Measurements from ENCODE around the gene STAG1. TPM values are rescaled to one million over a fixed set of nuclear protein-coding genes. Genes with fewer than 3 reads are reported as not detected.

STAG1 gene
- total RNA-seq, 1 donor from 2014 or later: 53.9 TPM

GRCh38 chr3:136412307-136412706, 339.9 kb downstream of the STAG1 start:
- H3K9me3 Mint-ChIP-seq (ENCODE audit: unreplicated experiment): no peaks in the 10 kb centered on the region

GRCh38 chr3:136409549-136409948, 342.6 kb downstream of the STAG1 start:
- Mint-ChIP-seq H3K27me3 (ENCODE audit: unreplicated experiment) (no peaks in the 10 kb centered on the region), H3K4me1 (ENCODE audit: unreplicated experiment) (no peaks in the 10 kb centered on the region), H3K27ac (ENCODE audit: unreplicated experiment) (no peak overlapping the region), H3K4me3 (ENCODE audit: unreplicated experiment) (no peak overlapping the region), H3K9me3 (ENCODE audit: unreplicated experiment) (no peaks in the 10 kb centered on the region), H3K36me3 (ENCODE audit: unreplicated experiment) (peaks cover 9% of the 10 kb centered on the region)
- DNase-seq (ENCODE audit: extremely low spot score, unreplicated experiment): no peak
- no peak for TF ChIP-seq CTCF (IDR thresholded peaks at IDR 0.05)

More at GRCh38 chr3:136412307-136412706, 339.9 kb downstream of the STAG1 start:
- H3K27me3 Mint-ChIP-seq (ENCODE audit: unreplicated experiment): no peaks in the 10 kb centered on the region
- no peak for DNase-seq (ENCODE audit: extremely low spot score, unreplicated experiment)
- no peak overlapping the region for H3K4me3 Mint-ChIP-seq (ENCODE audit: unreplicated experiment)
- no peak overlapping the region for H3K27ac Mint-ChIP-seq (ENCODE audit: unreplicated experiment)
- peaks cover 14% of the 10 kb centered on the region for H3K36me3 Mint-ChIP-seq (ENCODE audit: unreplicated experiment)
- H3K4me1 Mint-ChIP-seq (ENCODE audit: unreplicated experiment): no peaks in the 10 kb centered on the region
- no peak for TF ChIP-seq CTCF (IDR thresholded peaks at IDR 0.05)

- TF ChIP-seq CTCF (IDR thresholded peaks at IDR 0.05): no peak
- no peak overlapping the region for H3K27ac Mint-ChIP-seq (ENCODE audit: unreplicated experiment)
- no peak overlapping the region for H3K4me3 Mint-ChIP-seq (ENCODE audit: unreplicated experiment)
- no peaks in the 10 kb centered on the region for H3K4me1 Mint-ChIP-seq (ENCODE audit: unreplicated experiment)
- H3K27me3 Mint-ChIP-seq (ENCODE audit: unreplicated experiment): no peaks in the 10 kb centered on the region
- peaks cover 9% of the 10 kb centered on the region for H3K36me3 Mint-ChIP-seq (ENCODE audit: unreplicated experiment)
- no peak for DNase-seq (ENCODE audit: extremely low spot score, unreplicated experiment)
- no peaks in the 10 kb centered on the region for H3K9me3 Mint-ChIP-seq (ENCODE audit: unreplicated experiment)
Observed at GRCh38 chr3:136404056-136404455, 348.1 kb downstream of the STAG1 start.

- TF ChIP-seq CTCF (IDR thresholded peaks at IDR 0.05): no peak
- Mint-ChIP-seq H3K9me3 (ENCODE audit: unreplicated experiment) (no peaks in the 10 kb centered on the region), H3K4me1 (ENCODE audit: unreplicated experiment) (peaks cover 7% of the 10 kb centered on the region), H3K27me3 (ENCODE audit: unreplicated experiment) (no peaks in the 10 kb centered on the region), H3K4me3 (ENCODE audit: unreplicated experiment) (no peak overlapping the region), H3K27ac (ENCODE audit: unreplicated experiment) (no peak overlapping the region), H3K36me3 (ENCODE audit: unreplicated experiment) (peaks cover 21% of the 10 kb centered on the region)
- no peak for DNase-seq (ENCODE audit: extremely low spot score, unreplicated experiment)
Observed at GRCh38 chr3:136396916-136397315, 355.3 kb downstream of the STAG1 start.

- Mint-ChIP-seq H3K27ac (ENCODE audit: unreplicated experiment) (no peak overlapping the region), H3K9me3 (ENCODE audit: unreplicated experiment) (no peaks in the 10 kb centered on the region), H3K4me3 (ENCODE audit: unreplicated experiment) (no peak overlapping the region), H3K27me3 (ENCODE audit: unreplicated experiment) (no peaks in the 10 kb centered on the region), H3K36me3 (ENCODE audit: unreplicated experiment) (peaks cover 11% of the 10 kb centered on the region), H3K4me1 (ENCODE audit: unreplicated experiment) (peaks cover 15% of the 10 kb centered on the region)
- DNase-seq (ENCODE audit: extremely low spot score, unreplicated experiment): no peak
- TF ChIP-seq CTCF (IDR thresholded peaks at IDR 0.05): no peak
Observed at GRCh38 chr3:136390574-136390973, 361.6 kb downstream of the STAG1 start.
